Caki2 (cell line): ENCODE measurements around the gene OXSM. TPM values are rescaled to one million over a fixed set of nuclear protein-coding genes. Genes with fewer than 3 reads are reported as not detected.

Experiments used
- DNase-seq: peaks from one replicate; pipeline ENCODE4 v3.0.0-alpha.2; 2015; ENCODE audit warnings: low read depth
- in situ Hi-C: cut with HindIII; loops from 2 replicates; pipeline ENCODE4 v1.10.0; 2016; ENCODE audit warnings: low sequenced_read_pairs, low pct_unique_long_range_greater_than_20kb, mixed read lengths
- total RNA-seq: library from RNA; depleted of rRNA; stranded (reverse); fragments of >200 nt; shearing (Covaris generic); gene quantifications from 2 replicates; pipeline ENCODE4 v1.2.3, GENCODE V29; 2014; ENCODE audit warnings: low replicate concordance

OXSM gene
- total RNA-seq, 1 experiment from 2014 or later, result 16.2 TPM

- in situ Hi-C loops, result no loop called here
- no peak for DNase-seq
Measured at GRCh38 chr3:25787689-25788088, 2.2 kb upstream of the OXSM start.

- in situ Hi-C loops, result no loop called here
- no peak for DNase-seq
Measured at GRCh38 chr3:25789209-25789595, 688 bp upstream of the OXSM start.

- no peak for DNase-seq
- in situ Hi-C loops, result no loop called here
Measured at GRCh38 chr3:25801786-25802185, 11.9 kb downstream of the OXSM start.

- in situ Hi-C loops, result no loop called here
Measured at GRCh38 chr3:25803833-25804232, 13.9 kb downstream of the OXSM start.

GRCh38 chr3:25804676-25805075 lies 14.8 kb downstream of the OXSM start:
- in situ Hi-C loops, result no loop called here
- DNase-seq, result no peak

More at GRCh38 chr3:25803833-25804232, 13.9 kb downstream of the OXSM start:
- DNase-seq, result no peak

GRCh38 chr3:25812644-25813043 lies 22.8 kb downstream of the OXSM start:
- in situ Hi-C loops, result no loop called here
- no peak for DNase-seq

GRCh38 chr3:25817107-25817506 lies 27.2 kb downstream of the OXSM start:
- DNase-seq, result no peak
- in situ Hi-C loops, result no loop called here

- in situ Hi-C loops, result no loop called here
- DNase-seq, result no peak
Measured at GRCh38 chr3:25817638-25818037, 27.7 kb downstream of the OXSM start.

GRCh38 chr3:25818335-25818734 lies 28.4 kb downstream of the OXSM start:
- in situ Hi-C loops, result no loop called here
- no peak for DNase-seq

GRCh38 chr3:25820366-25820765 lies 30.5 kb downstream of the OXSM start:
- peak; percentile 91 for DNase-seq
- in situ Hi-C loops, result no loop called here

- in situ Hi-C loops, result no loop called here
- no peak for DNase-seq
Measured at GRCh38 chr3:25820816-25821486, 31.1 kb downstream of the OXSM start.

- DNase-seq, result no peak
- in situ Hi-C loops, result no loop called here
Measured at GRCh38 chr3:25821746-25822573, 32.1 kb downstream of the OXSM start.

- DNase-seq, result no peak
- in situ Hi-C loops, result no loop called here
Measured at GRCh38 chr3:25823314-25823713, 33.4 kb downstream of the OXSM start.

GRCh38 chr3:25826510-25826909 lies 36.6 kb downstream of the OXSM start:
- in situ Hi-C loops, result no loop called here
- DNase-seq, result no peak

- in situ Hi-C loops, result no loop called here
- no peak for DNase-seq
Measured at GRCh38 chr3:25830373-25831280, 40.7 kb downstream of the OXSM start.

GRCh38 chr3:25831578-25831977 lies 41.7 kb downstream of the OXSM start:
- in situ Hi-C loops, result no loop called here

GRCh38 chr3:25834346-25834745 lies 44.5 kb downstream of the OXSM start:
- in situ Hi-C loops, result no loop called here

More at GRCh38 chr3:25831578-25831977, 41.7 kb downstream of the OXSM start:
- peak; percentile 49 for DNase-seq

GRCh38 chr3:25836579-25836978 lies 46.7 kb downstream of the OXSM start:
- in situ Hi-C loops, result no loop called here
- no peak for DNase-seq

More at GRCh38 chr3:25834346-25834745, 44.5 kb downstream of the OXSM start:
- no peak for DNase-seq

GRCh38 chr3:25837038-25837437 lies 47.1 kb downstream of the OXSM start:
- no peak for DNase-seq
- in situ Hi-C loops, result no loop called here
